ENCODE data around the gene HOTAIR.

The HOTAIR gene

DNA sequence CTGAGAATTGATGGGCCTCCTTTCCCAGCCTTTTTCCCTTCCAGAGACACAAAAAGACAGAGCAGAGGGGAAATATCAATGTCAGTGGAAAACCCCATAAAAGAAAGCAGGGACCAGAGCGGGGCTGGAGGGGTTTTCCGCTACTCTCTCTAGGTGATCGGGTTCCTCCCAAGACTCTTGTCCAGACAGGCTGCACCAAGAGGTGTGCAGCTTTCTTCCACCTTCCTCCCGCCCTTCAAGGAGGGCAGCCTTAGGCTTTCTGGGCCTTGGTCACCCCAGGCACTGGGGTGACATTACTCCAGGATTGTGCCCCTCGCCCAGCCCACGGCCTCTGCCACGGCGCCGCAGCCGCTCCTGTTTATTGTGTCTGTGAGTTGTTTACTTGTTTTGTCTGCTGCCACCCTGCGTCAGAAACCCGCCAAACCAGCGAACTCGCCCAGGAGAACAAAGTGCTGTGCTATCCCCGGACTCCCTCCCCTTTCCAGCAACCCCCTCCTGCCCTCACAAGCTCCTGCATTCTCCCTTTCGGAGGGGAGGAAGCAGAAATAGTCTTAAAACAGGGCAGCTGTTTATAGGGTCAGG is 46.8 kb upstream of the HOTAIR start:
- Histone ChIP-seq H3K4me1 (ENCODE audit: low read length) (no peaks in the 10 kb centered on the region), H3K9me3 (replicated peaks; ENCODE audit: insufficient read depth, low read length) (no peaks in the 10 kb centered on the region), H3K4me2 (ENCODE audit: low read depth, low read length) (peak overlapping the region; percentile 52; the same call in 1 of the 2 replicates), H3K9me2 (replicated peaks; ENCODE audit: insufficient read depth, low read length) (no peaks in the 10 kb centered on the region), H2AFZ (ENCODE audit: low read length) (no peak overlapping the region), H3K79me2 (ENCODE audit: low read length) (no peaks in the 10 kb centered on the region), H3K36me3 (replicated peaks; ENCODE audit: insufficient read depth, low read length) (no peaks in the 10 kb centered on the region), H3K27me3 (replicated peaks; ENCODE audit: insufficient read depth, low read length) (peaks cover 84% of the 10 kb centered on the region), H3F3A (ENCODE audit: insufficient read depth, low read length) (no peaks in the 10 kb centered on the region), H3K4me3 (ENCODE audit: low read length) (no peak overlapping the region), H3K9ac (ENCODE audit: low read length) (no peak overlapping the region), H3K27ac (ENCODE audit: low read length) (no peak overlapping the region), H4K20me1 (ENCODE audit: insufficient read depth, low read length) (no peaks in the 10 kb centered on the region)
- no peak for DNase-seq
- TF ChIP-seq, protein P1, sequence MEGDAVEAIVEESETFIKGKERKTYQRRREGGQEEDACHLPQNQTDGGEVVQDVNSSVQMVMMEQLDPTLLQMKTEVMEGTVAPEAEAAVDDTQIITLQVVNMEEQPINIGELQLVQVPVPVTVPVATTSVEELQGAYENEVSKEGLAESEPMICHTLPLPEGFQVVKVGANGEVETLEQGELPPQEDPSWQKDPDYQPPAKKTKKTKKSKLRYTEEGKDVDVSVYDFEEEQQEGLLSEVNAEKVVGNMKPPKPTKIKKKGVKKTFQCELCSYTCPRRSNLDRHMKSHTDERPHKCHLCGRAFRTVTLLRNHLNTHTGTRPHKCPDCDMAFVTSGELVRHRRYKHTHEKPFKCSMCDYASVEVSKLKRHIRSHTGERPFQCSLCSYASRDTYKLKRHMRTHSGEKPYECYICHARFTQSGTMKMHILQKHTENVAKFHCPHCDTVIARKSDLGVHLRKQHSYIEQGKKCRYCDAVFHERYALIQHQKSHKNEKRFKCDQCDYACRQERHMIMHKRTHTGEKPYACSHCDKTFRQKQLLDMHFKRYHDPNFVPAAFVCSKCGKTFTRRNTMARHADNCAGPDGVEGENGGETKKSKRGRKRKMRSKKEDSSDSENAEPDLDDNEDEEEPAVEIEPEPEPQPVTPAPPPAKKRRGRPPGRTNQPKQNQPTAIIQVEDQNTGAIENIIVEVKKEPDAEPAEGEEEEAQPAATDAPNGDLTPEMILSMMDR (IDR thresholded peaks at IDR 0.05; ENCODE audit: low read length) = peak; percentile 35
- TF ChIP-seq EZH2 (optimal IDR thresholded peaks at IDR 0.05; ENCODE audit: low read depth, low read length) (peak; percentile 43), EZH2phosphoT487 (IDR thresholded peaks at IDR 0.05; ENCODE audit: low read length) (no peak)

DNA sequence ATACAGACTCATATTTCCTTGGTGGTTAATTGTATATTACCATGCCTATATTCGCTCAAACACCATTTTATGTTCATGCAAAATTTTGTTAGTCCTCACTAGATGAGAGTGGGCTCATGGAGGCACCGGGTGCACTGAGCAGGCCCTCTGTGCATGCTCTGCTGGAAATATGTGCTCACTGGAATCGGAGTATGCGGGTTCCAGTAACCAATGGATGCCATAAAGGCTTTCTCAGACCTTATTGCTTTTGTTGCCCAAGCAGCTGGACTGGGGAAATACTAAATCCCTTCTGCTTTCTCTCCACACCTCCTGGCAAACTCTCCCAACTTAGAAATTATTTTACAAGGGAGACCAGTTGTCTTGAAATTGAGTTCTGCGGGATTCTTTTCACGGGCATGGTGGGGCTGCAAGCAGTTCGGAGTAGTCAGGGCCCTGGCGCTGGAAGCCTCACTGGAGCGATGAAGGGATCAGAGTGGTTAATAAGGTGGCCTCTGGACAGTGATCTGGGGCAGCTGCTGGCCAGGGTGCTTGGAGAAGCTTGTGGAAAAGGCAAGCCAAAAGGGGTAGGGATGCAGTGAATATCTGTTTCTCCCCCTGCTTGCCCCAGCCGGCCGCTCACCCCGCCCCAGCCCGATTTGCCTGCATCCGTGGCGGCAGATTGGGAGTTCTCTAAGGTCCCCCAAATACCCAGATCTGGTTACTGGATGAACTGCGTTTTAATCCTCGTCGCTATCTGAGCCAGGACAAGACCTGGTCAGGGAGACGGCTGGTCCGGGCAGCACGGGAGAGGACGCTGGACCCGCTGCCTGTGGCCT is 46.0 kb upstream of the HOTAIR start:
- Histone ChIP-seq H2AFZ (ENCODE audit: low read length) (no peak overlapping the region), H3F3A (ENCODE audit: insufficient read depth, low read length) (no peaks in the 10 kb centered on the region), H3K4me1 (ENCODE audit: low read length) (no peaks in the 10 kb centered on the region), H3K36me3 (replicated peaks; ENCODE audit: insufficient read depth, low read length) (no peaks in the 10 kb centered on the region), H3K27me3 (replicated peaks; ENCODE audit: insufficient read depth, low read length) (peaks cover 83% of the 10 kb centered on the region), H3K4me3 (ENCODE audit: low read length) (no peak overlapping the region), H4K20me1 (ENCODE audit: insufficient read depth, low read length) (no peaks in the 10 kb centered on the region), H3K9ac (ENCODE audit: low read length) (no peak overlapping the region), H3K79me2 (ENCODE audit: low read length) (no peaks in the 10 kb centered on the region), H3K9me2 (replicated peaks; ENCODE audit: insufficient read depth, low read length) (no peaks in the 10 kb centered on the region), H3K4me2 (ENCODE audit: low read depth, low read length) (no peak overlapping the region), H3K9me3 (replicated peaks; ENCODE audit: insufficient read depth, low read length) (no peaks in the 10 kb centered on the region), H3K27ac (ENCODE audit: low read length) (no peak overlapping the region)
- no peak for DNase-seq
- TF ChIP-seq, protein P1 (IDR thresholded peaks at IDR 0.05; ENCODE audit: low read length) = no peak
- no peak for TF ChIP-seq EZH2phosphoT487 (IDR thresholded peaks at IDR 0.05; ENCODE audit: low read length)
- no peak for TF ChIP-seq EZH2 (optimal IDR thresholded peaks at IDR 0.05; ENCODE audit: low read depth, low read length)

DNA sequence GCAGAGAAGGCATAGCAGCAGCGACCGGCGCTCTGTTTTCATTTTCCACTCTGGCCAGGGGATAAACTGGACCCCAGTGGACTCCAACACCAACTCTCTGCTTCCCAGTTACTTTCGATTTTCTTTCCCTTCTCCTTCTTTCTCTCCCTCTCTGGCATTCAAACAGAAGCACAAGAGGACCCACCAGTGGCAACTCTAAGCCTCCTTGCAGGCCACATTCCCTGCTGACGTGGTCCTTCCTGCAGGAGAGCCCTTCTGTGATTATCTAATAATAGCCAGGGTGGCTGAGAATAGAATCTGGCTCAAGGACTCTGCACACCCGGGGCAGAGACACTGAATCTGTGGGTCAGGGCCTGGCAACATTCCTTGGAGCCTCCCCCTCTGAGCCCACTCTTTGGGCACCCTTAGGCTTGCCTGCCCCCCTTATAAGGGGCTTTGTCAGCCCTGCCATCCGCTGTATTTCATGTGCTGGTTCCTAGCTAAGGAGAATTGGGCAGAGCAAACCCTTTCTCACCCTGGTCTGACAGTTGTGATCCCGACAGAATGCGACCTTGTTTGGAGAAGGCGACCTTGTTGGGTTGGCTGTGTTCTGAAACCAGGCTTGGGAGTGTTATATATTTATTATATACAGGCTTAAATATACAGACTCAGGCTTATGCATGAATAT is 45.3 kb upstream of the HOTAIR start:
- no peak overlapping the region for H3K4me2 ChIP-seq (ENCODE audit: low read depth, low read length)
- no peak overlapping the region for H3K4me3 ChIP-seq (ENCODE audit: low read length)
- H3F3A ChIP-seq (ENCODE audit: insufficient read depth, low read length) = no peaks in the 10 kb centered on the region
- H3K79me2 ChIP-seq (ENCODE audit: low read length) = no peaks in the 10 kb centered on the region
- no peaks in the 10 kb centered on the region for H3K9me3 ChIP-seq (replicated peaks; ENCODE audit: insufficient read depth, low read length)
- no peak for TF ChIP-seq EZH2 (optimal IDR thresholded peaks at IDR 0.05; ENCODE audit: low read depth, low read length)
- TF ChIP-seq, protein P1 (IDR thresholded peaks at IDR 0.05; ENCODE audit: low read length) = no peak
- no peak for TF ChIP-seq EZH2phosphoT487 (IDR thresholded peaks at IDR 0.05; ENCODE audit: low read length)
- no peak overlapping the region for H2AFZ ChIP-seq (ENCODE audit: low read length)
- H3K4me1 ChIP-seq (ENCODE audit: low read length) = no peaks in the 10 kb centered on the region
- no peak overlapping the region for H3K9ac ChIP-seq (ENCODE audit: low read length)
- no peak overlapping the region for H3K27ac ChIP-seq (ENCODE audit: low read length)
- H3K9me2 ChIP-seq (replicated peaks; ENCODE audit: insufficient read depth, low read length) = no peaks in the 10 kb centered on the region
- no peaks in the 10 kb centered on the region for H4K20me1 ChIP-seq (ENCODE audit: insufficient read depth, low read length)
- no peaks in the 10 kb centered on the region for H3K36me3 ChIP-seq (replicated peaks; ENCODE audit: insufficient read depth, low read length)
- H3K27me3 ChIP-seq (replicated peaks; ENCODE audit: insufficient read depth, low read length) = peaks cover 83% of the 10 kb centered on the region
- no peak for DNase-seq

Measured in MM.1S (cell line).